Epithelial cell of esophagus (primary cell): ENCODE results near the gene CPHXL.

ENCODE experiments used
- DNase-seq: peaks from one replicate; pipeline ENCODE4 v3.0.0; 2010; ENCODE audit warnings: low read depth
- H3K4me3 ChIP-seq: 2 replicates; pipeline ENCODE4 v1.5.1; 2011; ENCODE audit warnings: mild to moderate bottlenecking, low read length, control low read depth
- CTCF ChIP-seq: IDR thresholded peaks from 2 replicates; pipeline ENCODE4 v1.5.1; 2011; ENCODE audit warnings: low read depth, mild to moderate bottlenecking, low read length, control low read depth, inconsistent platforms; ENCODE audit not compliant: insufficient read depth; ENCODE audit errors: missing control alignments

CPHXL gene

GRCh38 chr16:75742424-75743047 lies 16.2 kb upstream of the CPHXL start:
- no peak for DNase-seq
- no peak for TF ChIP-seq CTCF
- no peak overlapping the region for H3K4me3 ChIP-seq

GRCh38 chr16:75733305-75734211 lies 7.3 kb upstream of the CPHXL start:
- TF ChIP-seq CTCF: no peak
- no peak for DNase-seq
- no peak overlapping the region for H3K4me3 ChIP-seq

GRCh38 chr16:75732871-75733270 lies 6.6 kb upstream of the CPHXL start:
- no peak for TF ChIP-seq CTCF
- no peak for DNase-seq
- no peak overlapping the region for H3K4me3 ChIP-seq

- no peak overlapping the region for H3K4me3 ChIP-seq
- no peak for DNase-seq
- TF ChIP-seq CTCF: no peak
Measured at GRCh38 chr16:75727221-75727620, 931 bp upstream of the CPHXL start.

- no peak for DNase-seq
- no peak for TF ChIP-seq CTCF
- H3K4me3 ChIP-seq: no peak overlapping the region
Measured at GRCh38 chr16:75718452-75718851, 7.8 kb downstream of the CPHXL start.

GRCh38 chr16:75714661-75715060 lies 11.6 kb downstream of the CPHXL start:
- no peak for DNase-seq
- H3K4me3 ChIP-seq: no peak overlapping the region
- TF ChIP-seq CTCF: no peak
